GM13976 (cell line): ENCODE data around the gene AATK.

Source experiments
- DNase-seq: peaks from one replicate; pipeline ENCODE4 v3.0.0; 2012; ENCODE audit warnings: low spot score
- in situ Hi-C: fragments of 300-500 bp; cut with MboI; formaldehyde crosslinking; loops from one replicate; pipeline ENCODE4 v1.12.0; 2022; ENCODE audit warnings: low sequenced_read_pairs, mixed read lengths, inconsistent platforms; ENCODE audit not compliant: unreplicated experiment
- TF ChIP-seq, protein P1 (sequence below): IDR thresholded peaks from 2 replicates; pipeline ENCODE4 v1.5.1; 2012; ENCODE audit warnings: borderline replicate concordance, mild to moderate bottlenecking; ENCODE audit not compliant: insufficient read depth; ENCODE audit errors: extremely low read depth, missing control alignments, control extremely low read depth

AATK gene

DNA sequence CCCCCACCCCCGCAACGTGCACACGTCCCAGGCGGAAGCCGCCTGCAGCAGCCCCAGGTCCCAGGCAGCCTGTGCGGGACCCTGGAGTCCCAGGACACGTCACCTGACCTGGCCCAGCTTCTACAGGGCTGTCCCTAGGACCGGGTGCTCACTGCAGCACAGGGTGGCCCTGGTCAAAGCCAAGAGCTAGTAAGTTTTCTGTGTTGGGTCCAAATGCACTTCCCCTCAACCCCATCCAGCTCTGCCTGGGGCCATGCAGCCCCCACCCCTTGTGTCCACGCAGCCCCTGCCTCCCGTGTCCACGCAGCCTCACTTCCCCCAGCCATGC, 22.9 kb downstream of the AATK start:
- TF ChIP-seq, protein P1, sequence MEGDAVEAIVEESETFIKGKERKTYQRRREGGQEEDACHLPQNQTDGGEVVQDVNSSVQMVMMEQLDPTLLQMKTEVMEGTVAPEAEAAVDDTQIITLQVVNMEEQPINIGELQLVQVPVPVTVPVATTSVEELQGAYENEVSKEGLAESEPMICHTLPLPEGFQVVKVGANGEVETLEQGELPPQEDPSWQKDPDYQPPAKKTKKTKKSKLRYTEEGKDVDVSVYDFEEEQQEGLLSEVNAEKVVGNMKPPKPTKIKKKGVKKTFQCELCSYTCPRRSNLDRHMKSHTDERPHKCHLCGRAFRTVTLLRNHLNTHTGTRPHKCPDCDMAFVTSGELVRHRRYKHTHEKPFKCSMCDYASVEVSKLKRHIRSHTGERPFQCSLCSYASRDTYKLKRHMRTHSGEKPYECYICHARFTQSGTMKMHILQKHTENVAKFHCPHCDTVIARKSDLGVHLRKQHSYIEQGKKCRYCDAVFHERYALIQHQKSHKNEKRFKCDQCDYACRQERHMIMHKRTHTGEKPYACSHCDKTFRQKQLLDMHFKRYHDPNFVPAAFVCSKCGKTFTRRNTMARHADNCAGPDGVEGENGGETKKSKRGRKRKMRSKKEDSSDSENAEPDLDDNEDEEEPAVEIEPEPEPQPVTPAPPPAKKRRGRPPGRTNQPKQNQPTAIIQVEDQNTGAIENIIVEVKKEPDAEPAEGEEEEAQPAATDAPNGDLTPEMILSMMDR = no peak
- no peak for DNase-seq
- in situ Hi-C loops = no loop called here

DNA sequence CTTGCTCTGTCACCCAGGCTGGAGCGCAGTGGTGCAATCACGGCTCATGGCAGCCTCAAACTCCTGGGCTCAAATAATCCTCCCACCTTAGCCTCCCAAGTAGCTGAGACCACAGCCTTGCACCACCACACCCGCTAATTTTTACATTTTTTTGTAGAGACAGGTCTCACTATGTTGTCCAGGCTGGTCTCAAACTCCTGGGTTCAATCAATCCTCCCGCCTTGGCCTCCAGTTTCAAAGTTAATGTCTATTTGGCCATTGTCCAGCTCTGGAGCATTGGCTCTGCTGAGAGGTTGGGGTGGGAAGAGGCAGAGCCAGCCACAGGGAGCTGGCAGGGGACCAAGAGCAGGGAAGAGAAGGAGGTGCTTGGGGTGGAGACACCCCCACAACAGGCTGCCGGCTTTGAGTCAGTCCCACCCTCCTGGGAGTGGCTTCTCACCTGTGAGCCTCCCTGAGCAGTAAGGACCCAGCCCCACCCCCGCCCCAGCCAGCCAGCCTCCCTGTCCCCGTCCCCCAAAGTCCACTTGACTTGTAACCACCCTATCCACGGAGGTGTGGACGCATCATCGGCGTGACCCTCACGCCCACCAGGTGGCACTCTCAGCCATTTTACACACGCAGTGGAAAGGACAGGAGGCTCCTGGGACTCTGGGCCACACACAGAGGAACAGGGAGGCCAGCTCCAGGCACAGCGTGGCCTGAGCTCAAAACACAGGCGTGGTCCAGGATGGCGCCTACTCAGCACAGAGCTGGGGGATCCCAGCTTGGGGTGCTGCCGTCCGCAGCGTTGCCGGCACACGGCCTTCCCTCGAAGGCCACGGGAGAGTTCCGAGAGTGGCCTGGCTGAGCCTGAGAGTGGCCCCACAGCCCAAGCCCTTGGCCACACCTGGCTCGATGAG, 23.5 kb downstream of the AATK start:
- peak; percentile 87 for DNase-seq
- in situ Hi-C loops = no loop called here
- TF ChIP-seq, protein P1 = peak; percentile 80

DNA sequence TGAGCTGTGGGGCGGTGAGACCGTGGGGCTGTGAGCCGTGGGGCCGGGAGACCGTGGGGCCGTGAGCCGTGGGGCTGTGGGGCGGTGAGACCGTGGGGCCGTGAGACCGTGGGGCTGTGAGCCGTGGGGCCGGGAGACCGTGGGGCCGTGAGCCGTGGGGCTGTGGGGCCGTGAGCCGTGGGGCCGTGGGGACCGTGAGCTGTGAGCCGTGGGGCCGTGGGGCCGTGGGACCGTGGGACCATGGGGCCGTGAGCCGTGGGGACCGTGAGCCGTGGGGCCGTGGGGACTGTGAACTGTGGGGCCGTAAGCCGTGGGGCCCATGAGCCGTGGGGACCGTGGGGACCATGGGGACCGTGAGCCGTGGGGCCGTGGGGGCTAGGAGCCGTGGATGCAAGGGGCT, 25.3 kb downstream of the AATK start:
- TF ChIP-seq, protein P1 = no peak
- in situ Hi-C loops = no loop called here
- no peak for DNase-seq

DNA sequence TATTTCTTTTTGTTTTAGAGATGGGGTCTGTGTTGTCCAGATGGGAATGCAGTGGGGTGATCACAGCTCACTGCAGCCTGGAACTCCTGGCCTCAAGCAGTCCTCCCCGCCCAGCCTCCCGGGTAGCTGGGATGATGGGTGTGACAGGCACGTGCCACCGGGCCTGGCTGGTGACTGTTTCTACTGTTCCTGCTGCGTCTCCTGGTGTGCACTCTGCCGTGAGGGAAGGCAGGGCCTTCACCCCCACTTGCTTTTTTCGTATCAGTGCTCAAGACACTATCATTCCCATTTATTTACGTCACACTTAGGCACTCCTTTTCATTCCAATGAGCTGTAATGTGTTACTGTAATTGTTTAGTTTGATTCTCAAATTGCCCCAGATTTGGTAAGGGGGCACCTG, 26.0 kb downstream of the AATK start:
- TF ChIP-seq, protein P1 = no peak
- in situ Hi-C loops = no loop called here
- DNase-seq = no peak

DNA sequence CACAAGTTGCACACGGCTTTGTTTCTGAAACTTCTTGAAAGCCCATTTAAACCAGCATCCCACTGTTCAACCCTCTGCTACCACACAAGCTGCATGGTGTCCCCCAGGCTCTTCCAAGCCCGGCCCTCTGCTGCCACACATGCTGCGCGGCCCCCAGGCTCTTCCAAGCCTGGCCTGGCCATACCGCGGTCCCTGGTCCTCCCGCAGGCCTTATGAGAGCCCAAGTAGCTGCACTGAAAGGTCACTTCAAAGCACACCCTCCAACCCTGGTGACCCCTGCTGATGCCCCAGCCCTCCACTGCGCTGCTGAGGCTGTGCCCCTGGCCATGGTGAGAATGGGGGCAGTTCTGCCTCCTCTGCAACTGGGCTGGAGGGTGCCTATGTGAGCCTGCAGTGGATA, 26.6 kb downstream of the AATK start:
- DNase-seq = no peak
- TF ChIP-seq, protein P1 = no peak
- in situ Hi-C loops = no loop called here

DNA sequence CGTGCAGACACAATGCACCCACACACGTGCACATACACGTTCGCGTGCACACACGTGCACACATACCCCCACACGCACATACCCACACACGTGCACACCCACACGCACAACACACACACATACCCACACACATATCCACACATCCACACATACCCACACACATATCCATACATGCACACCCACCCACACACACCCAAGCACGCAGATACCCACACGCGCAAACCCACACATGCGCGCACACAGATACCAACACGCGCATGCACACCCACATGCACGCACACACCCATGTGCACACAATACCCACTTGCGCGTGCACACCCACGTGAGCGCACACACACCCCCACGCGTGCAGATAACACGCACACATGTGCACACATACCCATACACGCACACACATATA, 27.5 kb downstream of the AATK start:
- TF ChIP-seq, protein P1 = no peak
- no peak for DNase-seq
- in situ Hi-C loops = no loop called here

DNA sequence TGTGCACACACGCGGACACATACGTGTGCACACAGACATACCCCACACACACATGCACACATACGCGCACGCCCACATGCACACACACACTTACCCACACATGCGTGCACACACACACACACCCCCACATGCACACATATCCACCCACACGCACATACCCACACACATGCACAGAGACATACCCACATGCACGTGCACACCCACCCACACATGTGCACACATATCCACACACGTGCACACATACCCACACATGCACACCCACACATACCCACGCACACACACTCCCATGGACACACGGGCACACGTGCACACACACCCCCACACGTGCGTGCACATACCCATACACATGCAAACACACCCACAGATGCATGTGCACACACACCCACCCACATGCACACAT, 27.9 kb downstream of the AATK start:
- no peak for DNase-seq
- TF ChIP-seq, protein P1 = no peak
- in situ Hi-C loops = no loop called here
